Transverse colon (tissue), 4 donors: ENCODE measurements around the gene KIF26A. TPM values are rescaled to one million over a fixed set of nuclear protein-coding genes. Genes with fewer than 3 reads are reported as not detected.
A peak's percentile ranks its signal among the peaks of the same experiment; 100 is the strongest.

Experiments
- DNase-seq: peaks from one replicate; pipeline ENCODE4 v3.0.0-alpha.2; 2019
- H3K27ac ChIP-seq, 4 donors: fragments of 200-600 bp; sonication (generic); 2 replicates each; pipeline ENCODE4 v1.5.1; 2016 to 2018; ENCODE audit warnings: inconsistent platforms in 4 of 4
- H3K27me3 ChIP-seq: fragments of 200-600 bp; sonication (generic); 2 replicates; pipeline ENCODE4 v1.5.1; 2017; ENCODE audit warnings: inconsistent platforms
- H3K36me3 ChIP-seq, 4 donors: fragments of 200-600 bp; sonication (generic); 2 replicates each; pipeline ENCODE4 v1.5.1; 2017 to 2019; ENCODE audit warnings: inconsistent platforms in 4 of 4
- H3K4me1 ChIP-seq, 4 donors: fragments of 200-600 bp; sonication (generic); 2 replicates each; pipeline ENCODE4 v1.5.1; 2017 to 2020; ENCODE audit warnings: inconsistent platforms in 4 of 4
- H3K4me3 ChIP-seq, 4 donors: fragments of 200-600 bp; sonication (generic); 1 replicate in 1 of 4; 2 replicates in 3 of 4; pipeline versions ENCODE4 v1.5.1 to v1.6.1; 2017 to 2019; ENCODE audit warnings: inconsistent platforms in 4 of 4
- H3K9me3 ChIP-seq, 2 donors: fragments of 200-600 bp; sonication (generic); 2 replicates each; pipeline ENCODE4 v1.5.1; 2017 to 2019; ENCODE audit warnings: inconsistent platforms in 2 of 2
- EP300 ChIP-seq: sonication (generic); formaldehyde crosslinking; IDR thresholded peaks from one replicate; pipeline ENCODE4 v1.6.1; 2017; ENCODE audit warnings: antibody characterized with exemption, low read depth
- POLR2A ChIP-seq: fragments of 450-650 bp; IDR thresholded peaks from one replicate; pipeline ENCODE4 v1.6.1; 2016; ENCODE audit warnings: antibody characterized with exemption, mild to moderate bottlenecking, moderate library complexity
- POLR2AphosphoS5 ChIP-seq, 3 donors: sonication (generic); formaldehyde crosslinking; IDR thresholded peaks; one replicate each; pipeline ENCODE4 v1.6.1; 2016; ENCODE audit warnings: antibody characterized with exemption in 3 of 3
- WGBS, 2 donors: methylation state at CpG; one replicate each; pipeline ENCODE4 v1.1.5; 2018; ENCODE audit warnings: low coverage in 1 of 2; 5-methylcytosine and 5-hydroxymethylcytosine counted together
- in situ Hi-C, 4 donors: fragments of 200-750 bp; cut with MboI; loops; one replicate each; pipeline versions ENCODE4 v1.15.0 to v1.15.1; 2017; ENCODE audit warnings: low sequenced_read_pairs in 3 of 4, low pct_ligation_motif_present in 1 of 4, low pct_unique_long_range_greater_than_20kb in 1 of 4
- intact Hi-C: fragments of 100-400 bp; cut with DNase I; formaldehyde crosslinking; loops from one replicate; pipeline ENCODE4 v1.15.1; 2023; ENCODE audit warnings: low total_unique reads
- total RNA-seq, 4 donors: library from RNA; depleted of rRNA; stranded (reverse); fragments of >200 nt; gene quantifications; one replicate each; pipeline ENCODE4 v1.1.0, GENCODE V29; 2016
- TF ChIP-seq, protein P1 (sequence below), 5 experiments: fragments of 200-600 bp in 3 of 5; fragments of 450-650 bp in 2 of 5; sonication (generic) in 3 of 5; IDR thresholded peaks; 1 replicate in 2 of 5; 2 replicates in 3 of 5; pipeline ENCODE4 v1.5.1; 2016 to 2017; ENCODE audit warnings: antibody characterized with exemption in 5 of 5, inconsistent platforms in 3 of 5, mild to moderate bottlenecking in 2 of 5, moderate library complexity in 1 of 5

Gene KIF26A
- total RNA-seq, 4 donors from 2014 or later = 2.2 to 7.8 (median 4.4) TPM

DNA sequence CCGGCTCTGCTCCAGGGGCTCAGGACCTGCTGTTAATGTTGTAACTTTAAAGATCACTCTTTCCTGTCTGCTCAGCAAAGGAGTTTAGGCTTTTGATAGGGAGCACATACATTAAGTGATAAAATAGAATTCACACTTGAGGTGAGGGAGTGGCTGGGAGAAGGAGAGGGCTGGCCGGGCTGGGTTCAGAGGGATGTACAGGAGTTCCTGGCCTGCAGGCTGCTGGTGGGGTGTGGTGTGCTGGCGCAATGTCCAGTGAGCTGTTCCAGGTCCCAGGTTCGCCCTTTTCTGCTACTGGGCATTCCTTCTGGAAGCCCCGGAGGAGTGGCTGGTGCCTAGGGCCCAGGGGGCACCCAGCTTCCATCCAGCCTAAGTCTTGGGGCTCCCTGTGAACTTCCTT is 17.8 kb downstream of the KIF26A start:
- no peak for DNase-seq
- TF ChIP-seq EP300 (no peak), POLR2AphosphoS5 (IDR thresholded peaks at IDR 0.05) (no peak), POLR2A (no peak)
- TF ChIP-seq, protein P1, sequence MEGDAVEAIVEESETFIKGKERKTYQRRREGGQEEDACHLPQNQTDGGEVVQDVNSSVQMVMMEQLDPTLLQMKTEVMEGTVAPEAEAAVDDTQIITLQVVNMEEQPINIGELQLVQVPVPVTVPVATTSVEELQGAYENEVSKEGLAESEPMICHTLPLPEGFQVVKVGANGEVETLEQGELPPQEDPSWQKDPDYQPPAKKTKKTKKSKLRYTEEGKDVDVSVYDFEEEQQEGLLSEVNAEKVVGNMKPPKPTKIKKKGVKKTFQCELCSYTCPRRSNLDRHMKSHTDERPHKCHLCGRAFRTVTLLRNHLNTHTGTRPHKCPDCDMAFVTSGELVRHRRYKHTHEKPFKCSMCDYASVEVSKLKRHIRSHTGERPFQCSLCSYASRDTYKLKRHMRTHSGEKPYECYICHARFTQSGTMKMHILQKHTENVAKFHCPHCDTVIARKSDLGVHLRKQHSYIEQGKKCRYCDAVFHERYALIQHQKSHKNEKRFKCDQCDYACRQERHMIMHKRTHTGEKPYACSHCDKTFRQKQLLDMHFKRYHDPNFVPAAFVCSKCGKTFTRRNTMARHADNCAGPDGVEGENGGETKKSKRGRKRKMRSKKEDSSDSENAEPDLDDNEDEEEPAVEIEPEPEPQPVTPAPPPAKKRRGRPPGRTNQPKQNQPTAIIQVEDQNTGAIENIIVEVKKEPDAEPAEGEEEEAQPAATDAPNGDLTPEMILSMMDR (IDR thresholded peaks at IDR 0.05) = no peak
- Histone ChIP-seq H3K36me3 (no peaks in the 10 kb centered on the region), H3K27ac (no peak overlapping the region), H3K4me1 (peaks cover 0 to 4% (median 0%) of the 10 kb centered on the region in 4 donors), H3K9me3 (no peaks in the 10 kb centered on the region), H3K4me3 (no peak overlapping the region), H3K27me3 (no peaks in the 10 kb centered on the region)
- in situ Hi-C loops = no loop called here
- WGBS, 2 donors = 88% methylated on average over 5 of the region's 5 CpGs; no CpG with 5 or more reads in 1 of the 2 donors
- intact Hi-C loops = loop anchor here (10.0 kb wide), 1 partner anchor 189 kb away; no protein-coding TSS in a partner anchor

DNA sequence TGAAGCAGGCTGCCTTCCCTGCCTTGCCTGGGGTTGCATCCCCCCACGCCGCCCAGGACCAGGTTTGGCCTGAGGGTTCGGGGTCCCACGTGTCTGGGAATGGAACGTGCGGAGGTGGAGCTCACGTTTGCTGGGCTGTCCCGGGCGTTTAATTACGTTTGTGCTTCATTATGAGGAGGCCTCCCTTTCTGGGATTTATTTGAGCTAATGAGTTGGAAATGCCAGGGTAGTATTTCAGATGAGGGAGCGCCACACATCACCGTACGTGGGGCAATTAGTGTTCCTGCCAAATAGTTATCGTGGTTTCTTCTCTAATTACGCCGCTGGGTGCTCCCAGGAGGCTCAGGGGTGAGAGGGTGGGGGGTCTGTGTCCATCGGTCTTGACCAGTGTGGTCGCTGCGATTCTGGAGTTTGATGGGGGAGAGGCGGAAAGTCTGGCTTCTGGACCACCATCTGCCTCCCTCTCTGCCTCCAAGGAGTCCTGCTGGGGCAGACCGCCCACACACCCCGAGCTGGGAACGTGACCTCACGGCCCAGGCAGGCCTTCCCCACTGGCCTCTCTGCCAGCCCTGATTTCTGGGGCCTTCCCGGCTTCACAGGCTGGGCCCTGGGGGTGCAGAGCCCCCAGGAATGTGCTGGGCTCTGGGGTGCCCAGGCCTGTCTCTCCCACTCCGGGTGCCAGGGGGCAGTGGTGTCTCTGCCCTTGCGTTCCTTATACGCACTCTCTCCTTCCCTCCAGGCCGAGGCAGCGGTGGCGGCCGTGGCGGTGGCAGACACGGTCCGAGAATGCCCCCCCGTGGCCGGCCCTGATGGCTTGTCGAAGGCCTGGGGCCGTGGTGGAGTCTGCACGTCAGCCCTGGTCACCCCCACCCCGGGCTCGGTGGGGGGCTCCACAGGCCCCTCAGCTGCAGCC is 18.9 kb downstream of the KIF26A start:
- Histone ChIP-seq H3K9me3 (no peaks in the 10 kb centered on the region), H3K27ac (no peak overlapping the region), H3K27me3 (no peaks in the 10 kb centered on the region), H3K4me3 (no peak overlapping the region), H3K36me3 (no peaks in the 10 kb centered on the region), H3K4me1 (peaks cover 0 to 4% (median 0%) of the 10 kb centered on the region in 4 donors)
- intact Hi-C loops = loop anchor here (10.0 kb wide), 1 partner anchor 188 kb away; no protein-coding TSS in a partner anchor
- no peak for DNase-seq
- in situ Hi-C loops = no loop called here
- TF ChIP-seq POLR2A (no peak), EP300 (no peak), POLR2AphosphoS5 (IDR thresholded peaks at IDR 0.05) (no peak)
- TF ChIP-seq, protein P1 (IDR thresholded peaks at IDR 0.05) = peak in 1 of 5 experiments; percentile 22
- WGBS, 2 donors = 86% methylated on average over 36 of the region's 42 CpGs; no CpG with 5 or more reads in 1 of the 2 donors

DNA sequence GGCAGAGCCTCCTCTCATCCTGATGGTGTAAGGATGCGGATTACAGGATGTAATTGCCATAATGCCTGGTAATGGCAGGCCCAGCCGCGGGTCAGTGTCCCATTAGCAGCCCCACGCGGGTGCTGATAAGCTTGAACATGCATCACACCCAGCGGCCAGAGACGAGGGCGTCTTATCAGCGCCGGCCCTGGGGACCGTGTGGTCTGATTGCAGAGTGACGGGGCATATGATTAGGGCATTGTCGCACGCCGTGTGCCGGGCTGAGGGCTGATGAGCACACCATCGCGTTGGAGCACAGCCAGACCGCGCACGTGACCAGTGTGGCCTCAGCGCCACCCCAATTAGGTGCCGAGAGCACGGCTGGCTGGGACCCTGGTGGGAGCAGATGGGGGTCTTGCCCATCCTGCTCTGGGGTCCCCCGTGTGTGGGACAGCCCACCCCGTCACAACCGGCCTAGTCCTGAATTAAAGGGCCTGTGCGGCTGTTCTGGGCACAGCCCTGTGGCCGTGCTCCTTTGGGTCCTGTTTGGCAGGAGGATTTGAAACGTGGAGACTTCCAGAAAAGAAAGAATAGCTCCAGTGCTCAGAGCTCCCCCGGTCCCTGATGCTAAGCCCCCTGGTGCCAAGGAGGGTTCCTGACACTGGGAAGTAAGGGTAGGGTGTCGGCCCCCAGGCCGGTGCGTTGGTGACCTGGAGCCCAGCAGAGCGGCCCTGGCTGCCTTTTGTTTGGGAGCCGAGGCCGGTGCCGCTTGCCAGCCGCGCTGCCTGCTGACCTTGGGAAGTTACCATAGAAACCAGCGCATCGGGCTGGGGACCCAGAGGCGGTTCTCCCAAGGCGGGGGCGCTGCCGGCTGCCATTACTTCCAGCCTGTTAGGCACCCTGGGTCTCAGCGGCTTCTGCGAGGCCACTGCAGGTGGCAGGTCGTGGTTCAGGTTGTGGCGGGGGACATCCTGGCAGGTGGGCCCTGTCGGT is 20.7 kb downstream of the KIF26A start:
- 80 to 87% methylated on average over 1 to 50 of the region's 51 CpGs for WGBS, 2 donors
- in situ Hi-C loops = no loop called here

More for the DNA sequence above, 20.7 kb downstream of the KIF26A start:
- H3K4me1 ChIP-seq = no peaks in the 10 kb centered on the region
- intact Hi-C loops = loop anchor here (10.0 kb wide), 1 partner anchor 186 kb away; no protein-coding TSS in a partner anchor
- DNase-seq = no peak
- H3K4me3 ChIP-seq = no peak overlapping the region
- H3K27ac ChIP-seq = no peak overlapping the region
- TF ChIP-seq, protein P1 (IDR thresholded peaks at IDR 0.05) = no peak
- TF ChIP-seq POLR2AphosphoS5 (IDR thresholded peaks at IDR 0.05) = no peak
- TF ChIP-seq POLR2A = no peak
- no peak for TF ChIP-seq EP300
- no peaks in the 10 kb centered on the region for H3K9me3 ChIP-seq
- no peaks in the 10 kb centered on the region for H3K36me3 ChIP-seq
- H3K27me3 ChIP-seq = no peaks in the 10 kb centered on the region
